ENCODE measurements around the gene LSAMP. TPM values are rescaled to one million over a fixed set of nuclear protein-coding genes. Genes with fewer than 3 reads are reported as not detected.
A peak's percentile ranks its signal among the peaks of the same experiment; 100 is the strongest.

Gene LSAMP
- total RNA-seq, 1 experiment from 2014 or later: 0.15 TPM

GRCh38 chr3:116190095-116190494 lies 255.2 kb downstream of the LSAMP start:
- no peaks in the 10 kb centered on the region for H3K4me1 ChIP-seq (ENCODE audit: insufficient read depth, low read length)
- no peak for TF ChIP-seq EZH2phosphoT487 (IDR thresholded peaks at IDR 0.05; ENCODE audit: borderline replicate concordance, low read length)
- no peak for TF ChIP-seq CTCF (conservative IDR thresholded peaks at IDR 0.05; ENCODE audit: low read depth, low read length)
- TF ChIP-seq EZH2 (IDR thresholded peaks at IDR 0.05; ENCODE audit: low read length, unreplicated experiment): no peak
- H3K27me3 ChIP-seq (ENCODE audit: low read length): no peaks in the 10 kb centered on the region
- no peak overlapping the region for H3K4me3 ChIP-seq (ENCODE audit: low read length)
- H3K36me3 ChIP-seq (ENCODE audit: low read depth, low read length): no peaks in the 10 kb centered on the region
- H3K9ac ChIP-seq (ENCODE audit: low read length): no peak overlapping the region
- H3K27ac ChIP-seq (ENCODE audit: low read length): no peak overlapping the region
- DNase-seq (no peak), ATAC-seq (no peak)
- H3F3A ChIP-seq (ENCODE audit: low read length, unreplicated experiment): no peaks in the 10 kb centered on the region
- H3K4me2 ChIP-seq (ENCODE audit: low read length): no peak overlapping the region
- no peaks in the 10 kb centered on the region for H3K9me2 ChIP-seq (replicated peaks; ENCODE audit: low read length)
- BruUV-seq (replicated peaks): no TSS peak
- ChIA-PET CTCF (no interaction called here), POLR2A (ENCODE audit: unreplicated experiment) (no interaction called here)
- no peak overlapping the region for H2AFZ ChIP-seq (ENCODE audit: low read length)
- intact Hi-C loops (cut with micrococcal nuclease): no loop called here
- H3K79me2 ChIP-seq (ENCODE audit: low read length): no peaks in the 10 kb centered on the region
- no peaks in the 10 kb centered on the region for H3K9me3 ChIP-seq (ENCODE audit: low read length)
- H4K20me1 ChIP-seq (ENCODE audit: low read length): no peaks in the 10 kb centered on the region

- no peaks in the 10 kb centered on the region for H3K27me3 ChIP-seq (ENCODE audit: low read length)
- no peaks in the 10 kb centered on the region for H3K9me3 ChIP-seq (ENCODE audit: low read length)
- peak; percentile 13 for DNase-seq
- no peak overlapping the region for H3K9ac ChIP-seq (ENCODE audit: low read length)
- no peaks in the 10 kb centered on the region for H3F3A ChIP-seq (ENCODE audit: low read length, unreplicated experiment)
- no peaks in the 10 kb centered on the region for H3K36me3 ChIP-seq (ENCODE audit: low read depth, low read length)
- H3K79me2 ChIP-seq (ENCODE audit: low read length): no peaks in the 10 kb centered on the region
- H2AFZ ChIP-seq (ENCODE audit: low read length): no peak overlapping the region
- ChIA-PET CTCF (no interaction called here), POLR2A (ENCODE audit: unreplicated experiment) (no interaction called here)
- H3K4me3 ChIP-seq (ENCODE audit: low read length): no peak overlapping the region
- H3K27ac ChIP-seq (ENCODE audit: low read length): no peak overlapping the region
- ATAC-seq: no peak
- H3K4me1 ChIP-seq (ENCODE audit: insufficient read depth, low read length): no peaks in the 10 kb centered on the region
- H3K9me2 ChIP-seq (replicated peaks; ENCODE audit: low read length): no peaks in the 10 kb centered on the region
- TF ChIP-seq EZH2 (IDR thresholded peaks at IDR 0.05; ENCODE audit: low read length, unreplicated experiment) (no peak), EZH2phosphoT487 (IDR thresholded peaks at IDR 0.05; ENCODE audit: borderline replicate concordance, low read length) (no peak), CTCF (conservative IDR thresholded peaks at IDR 0.05; ENCODE audit: low read depth, low read length) (no peak)
- intact Hi-C loops (cut with micrococcal nuclease): no loop called here
- no peaks in the 10 kb centered on the region for H4K20me1 ChIP-seq (ENCODE audit: low read length)
- BruUV-seq (replicated peaks): no TSS peak
- H3K4me2 ChIP-seq (ENCODE audit: low read length): no peak overlapping the region
Measured at GRCh38 chr3:116188231-116188785, 257.0 kb downstream of the LSAMP start.

DNA sequence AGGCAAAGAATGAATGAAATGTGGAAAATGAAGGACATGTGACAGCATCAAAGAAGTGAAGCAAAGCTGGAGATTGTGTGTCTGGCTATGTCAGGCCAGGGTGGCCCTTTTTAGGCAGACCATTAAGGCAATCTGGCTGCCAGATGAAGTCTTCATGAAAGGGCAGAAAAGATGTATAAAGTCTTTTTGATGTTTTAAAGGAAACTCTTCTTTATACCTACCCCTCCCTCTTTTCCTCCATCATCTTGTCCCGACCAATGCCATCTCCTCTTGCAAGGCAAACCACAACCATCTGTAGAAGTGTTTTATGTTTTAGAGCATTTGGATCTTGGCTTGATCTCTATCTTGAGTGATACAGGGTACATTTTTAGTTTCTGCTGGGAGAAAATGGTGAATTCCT lies 259.2 kb downstream of the LSAMP start:
- no peaks in the 10 kb centered on the region for H3K27me3 ChIP-seq (ENCODE audit: low read length)
- no peaks in the 10 kb centered on the region for H3K9me3 ChIP-seq (ENCODE audit: low read length)
- no peaks in the 10 kb centered on the region for H3F3A ChIP-seq (ENCODE audit: low read length, unreplicated experiment)
- H3K9me2 ChIP-seq (replicated peaks; ENCODE audit: low read length): no peaks in the 10 kb centered on the region
- no peaks in the 10 kb centered on the region for H3K79me2 ChIP-seq (ENCODE audit: low read length)
- no peak overlapping the region for H3K4me3 ChIP-seq (ENCODE audit: low read length)
- intact Hi-C loops (cut with micrococcal nuclease): no loop called here
- ATAC-seq (no peak), DNase-seq (no peak)
- H3K36me3 ChIP-seq (ENCODE audit: low read depth, low read length): no peaks in the 10 kb centered on the region
- H3K4me2 ChIP-seq (ENCODE audit: low read length): no peak overlapping the region
- H3K9ac ChIP-seq (ENCODE audit: low read length): no peak overlapping the region
- no peak overlapping the region for H3K27ac ChIP-seq (ENCODE audit: low read length)
- POLR2A ChIA-PET (ENCODE audit: unreplicated experiment): no interaction called here
- H3K4me1 ChIP-seq (ENCODE audit: insufficient read depth, low read length): no peaks in the 10 kb centered on the region
- BruUV-seq (replicated peaks): no TSS peak
- H2AFZ ChIP-seq (ENCODE audit: low read length): no peak overlapping the region
- no peak for TF ChIP-seq CTCF (conservative IDR thresholded peaks at IDR 0.05; ENCODE audit: low read depth, low read length)
- no peak for TF ChIP-seq EZH2 (IDR thresholded peaks at IDR 0.05; ENCODE audit: low read length, unreplicated experiment)
- no peak for TF ChIP-seq EZH2phosphoT487 (IDR thresholded peaks at IDR 0.05; ENCODE audit: borderline replicate concordance, low read length)
- CTCF ChIA-PET: no interaction called here
- no peaks in the 10 kb centered on the region for H4K20me1 ChIP-seq (ENCODE audit: low read length)

All from PC-3 (cell line).